Measurements from ENCODE around the gene CDK5RAP1. TPM values are rescaled to one million over a fixed set of nuclear protein-coding genes. Genes with fewer than 3 reads are reported as not detected.

Gene CDK5RAP1
- total RNA-seq, 2 donors from 2014 or later: 45.2 to 59.7 TPM

DNA sequence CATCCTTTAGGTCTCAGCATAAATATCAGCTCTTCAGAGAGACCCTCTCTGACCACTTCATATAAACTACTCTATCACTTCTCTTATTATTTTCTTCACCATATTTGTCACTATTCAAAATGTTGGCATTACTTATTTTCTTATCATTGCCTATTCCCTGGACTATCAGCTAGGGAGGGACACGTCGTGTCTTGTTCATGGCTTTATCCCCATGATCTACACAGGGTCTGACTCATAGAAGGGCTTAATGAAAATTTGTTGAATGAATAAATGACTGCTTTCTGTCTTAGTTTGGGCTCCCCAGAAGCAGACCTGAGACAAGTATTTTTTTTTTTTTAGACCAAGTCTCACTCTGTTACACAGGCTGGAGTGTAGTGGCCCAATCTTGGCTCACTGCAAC is 3.0 kb upstream of the CDK5RAP1 start:
- no peak overlapping the region for H3K4me3 ChIP-seq (ENCODE audit: low read length)
- H3K4me1 ChIP-seq (ENCODE audit: control insufficient read depth, insufficient read depth, low read length): peaks cover 7% of the 10 kb centered on the region
- no peak overlapping the region for H3K4me3 Mint-ChIP-seq
- no peaks in the 10 kb centered on the region for H3K36me3 ChIP-seq (ENCODE audit: control insufficient read depth, insufficient read depth, low read length)
- TF ChIP-seq, protein P1, sequence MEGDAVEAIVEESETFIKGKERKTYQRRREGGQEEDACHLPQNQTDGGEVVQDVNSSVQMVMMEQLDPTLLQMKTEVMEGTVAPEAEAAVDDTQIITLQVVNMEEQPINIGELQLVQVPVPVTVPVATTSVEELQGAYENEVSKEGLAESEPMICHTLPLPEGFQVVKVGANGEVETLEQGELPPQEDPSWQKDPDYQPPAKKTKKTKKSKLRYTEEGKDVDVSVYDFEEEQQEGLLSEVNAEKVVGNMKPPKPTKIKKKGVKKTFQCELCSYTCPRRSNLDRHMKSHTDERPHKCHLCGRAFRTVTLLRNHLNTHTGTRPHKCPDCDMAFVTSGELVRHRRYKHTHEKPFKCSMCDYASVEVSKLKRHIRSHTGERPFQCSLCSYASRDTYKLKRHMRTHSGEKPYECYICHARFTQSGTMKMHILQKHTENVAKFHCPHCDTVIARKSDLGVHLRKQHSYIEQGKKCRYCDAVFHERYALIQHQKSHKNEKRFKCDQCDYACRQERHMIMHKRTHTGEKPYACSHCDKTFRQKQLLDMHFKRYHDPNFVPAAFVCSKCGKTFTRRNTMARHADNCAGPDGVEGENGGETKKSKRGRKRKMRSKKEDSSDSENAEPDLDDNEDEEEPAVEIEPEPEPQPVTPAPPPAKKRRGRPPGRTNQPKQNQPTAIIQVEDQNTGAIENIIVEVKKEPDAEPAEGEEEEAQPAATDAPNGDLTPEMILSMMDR (conservative IDR thresholded peaks at IDR 0.05): no peak
- H3K27me3 Mint-ChIP-seq (ENCODE audit: insufficient read depth): no peaks in the 10 kb centered on the region
- no peak overlapping the region for H3K9ac ChIP-seq (ENCODE audit: extremely low read depth, low read length, poor library complexity, severe bottlenecking)
- peaks cover 22% of the 10 kb centered on the region for H3K36me3 Mint-ChIP-seq (ENCODE audit: low read depth)
- no peaks in the 10 kb centered on the region for H3K9me3 ChIP-seq (ENCODE audit: control insufficient read depth, low read length)
- no peak overlapping the region for H3K27ac Mint-ChIP-seq
- no peaks in the 10 kb centered on the region for H3K27me3 ChIP-seq (ENCODE audit: control insufficient read depth, insufficient read depth, low read length, poor library complexity, severe bottlenecking)
- no peak for DNase-seq
- peaks cover 16% of the 10 kb centered on the region for H3K4me1 Mint-ChIP-seq
- 95% methylated on average over 2 of the region's 2 CpGs; no CpG with 5 or more reads in 1 of the 2 experiments for WGBS, 2 experiments (ENCODE audit: insufficient coverage in 1 of 2, insufficient read length in 1 of 2)
- H3K9me3 Mint-ChIP-seq: no peaks in the 10 kb centered on the region
- H3K27ac ChIP-seq (ENCODE audit: low read depth, low read length): no peak overlapping the region

DNA sequence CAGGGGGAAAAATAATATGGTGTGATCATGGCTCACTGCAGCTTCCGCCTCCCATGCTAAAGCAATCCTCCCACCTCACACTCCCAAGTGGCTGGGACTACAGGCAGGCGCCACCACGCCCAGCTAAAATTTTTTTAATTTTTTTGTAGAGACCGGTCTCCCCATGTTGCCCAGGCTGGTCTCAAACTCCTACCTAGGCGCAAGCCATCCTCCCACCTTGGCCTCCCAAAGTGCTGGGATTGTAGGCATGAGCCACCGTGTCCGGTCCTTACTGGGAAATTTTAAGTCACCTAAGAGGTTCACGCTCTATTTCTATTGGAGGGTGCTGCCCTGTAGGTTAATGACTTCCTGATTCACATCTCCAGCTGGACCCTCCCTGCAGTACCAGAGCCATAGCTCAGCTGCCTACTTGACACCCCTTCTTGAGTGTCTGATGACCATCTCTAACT is 626 bp upstream of the CDK5RAP1 start:
- H3K27me3 Mint-ChIP-seq (ENCODE audit: insufficient read depth): no peaks in the 10 kb centered on the region
- H3K9me3 ChIP-seq (ENCODE audit: control insufficient read depth, low read length): no peaks in the 10 kb centered on the region
- peaks cover 16% of the 10 kb centered on the region for H3K4me1 Mint-ChIP-seq
- no peak overlapping the region for H3K27ac ChIP-seq (ENCODE audit: low read depth, low read length)
- TF ChIP-seq, protein P1 (conservative IDR thresholded peaks at IDR 0.05): no peak
- H3K27me3 ChIP-seq (ENCODE audit: control insufficient read depth, insufficient read depth, low read length, poor library complexity, severe bottlenecking): no peaks in the 10 kb centered on the region
- H3K4me3 Mint-ChIP-seq: peak overlapping the region; percentile 87
- H3K27ac Mint-ChIP-seq: peak overlapping the region; percentile 29
- H3K36me3 Mint-ChIP-seq (ENCODE audit: low read depth): peaks cover 13% of the 10 kb centered on the region
- H3K4me1 ChIP-seq (ENCODE audit: control insufficient read depth, insufficient read depth, low read length): peaks cover 7% of the 10 kb centered on the region
- peak overlapping the region; percentile 99 for H3K4me3 ChIP-seq (ENCODE audit: low read length)
- peak overlapping the region; percentile 75 for H3K9ac ChIP-seq (ENCODE audit: extremely low read depth, low read length, poor library complexity, severe bottlenecking)
- no peaks in the 10 kb centered on the region for H3K36me3 ChIP-seq (ENCODE audit: control insufficient read depth, insufficient read depth, low read length)
- 65 to 77% methylated on average over 8 of the region's 8 CpGs for WGBS, 2 experiments (ENCODE audit: insufficient coverage in 1 of 2, insufficient read length in 1 of 2)
- no peaks in the 10 kb centered on the region for H3K9me3 Mint-ChIP-seq
- no peak for DNase-seq

DNA sequence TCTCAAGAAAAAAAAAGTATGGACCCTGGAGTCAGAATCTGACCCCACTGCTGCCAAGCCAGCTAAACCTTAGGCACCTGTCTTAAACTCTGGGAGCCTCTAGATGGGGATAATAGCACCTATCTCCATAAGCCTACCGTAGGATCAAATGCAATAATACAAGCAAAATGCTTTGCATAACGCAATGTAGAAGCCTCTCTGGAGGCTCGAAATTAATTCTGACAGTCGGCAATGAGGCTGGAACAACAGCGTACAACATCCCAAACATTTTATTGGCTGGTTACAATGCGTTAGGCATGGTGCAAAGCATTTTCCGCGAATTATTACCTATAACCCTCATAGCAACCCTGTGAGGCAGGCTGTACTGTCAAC is 521 bp downstream of the CDK5RAP1 start:
- H3K27me3 Mint-ChIP-seq (ENCODE audit: insufficient read depth): no peaks in the 10 kb centered on the region
- H3K4me3 ChIP-seq (ENCODE audit: low read length): peak overlapping the region; percentile 99
- H3K27me3 ChIP-seq (ENCODE audit: control insufficient read depth, insufficient read depth, low read length, poor library complexity, severe bottlenecking): no peaks in the 10 kb centered on the region
- peak overlapping the region; percentile 75 for H3K9ac ChIP-seq (ENCODE audit: extremely low read depth, low read length, poor library complexity, severe bottlenecking)
- TF ChIP-seq, protein P1 (conservative IDR thresholded peaks at IDR 0.05): peak; percentile 59
- peaks cover 7% of the 10 kb centered on the region for H3K4me1 ChIP-seq (ENCODE audit: control insufficient read depth, insufficient read depth, low read length)
- WGBS, 2 experiments (ENCODE audit: insufficient coverage in 1 of 2, insufficient read length in 1 of 2): 0% methylated on average over 5 to 8 of the region's 8 CpGs
- DNase-seq: peak; percentile 53
- no peak overlapping the region for H3K27ac ChIP-seq (ENCODE audit: low read depth, low read length)
- H3K27ac Mint-ChIP-seq: peak overlapping the region; percentile 29
- H3K4me1 Mint-ChIP-seq: peaks cover 16% of the 10 kb centered on the region
- peaks cover 20% of the 10 kb centered on the region for H3K36me3 Mint-ChIP-seq (ENCODE audit: low read depth)
- H3K4me3 Mint-ChIP-seq: peak overlapping the region; percentile 87
- no peaks in the 10 kb centered on the region for H3K9me3 Mint-ChIP-seq
- H3K36me3 ChIP-seq (ENCODE audit: control insufficient read depth, insufficient read depth, low read length): peaks cover 4% of the 10 kb centered on the region
- no peaks in the 10 kb centered on the region for H3K9me3 ChIP-seq (ENCODE audit: control insufficient read depth, low read length)
